Progenitor cell of endocrine pancreas (in vitro differentiated cells): Measurements from ENCODE around the gene ASTN1. TPM values are rescaled to one million over a fixed set of nuclear protein-coding genes. Genes with fewer than 3 reads are reported as not detected.
"Not testable (repeated sequence)": the region's sequence is repeated elsewhere in the genome, so short reads cannot be mapped to it uniquely, and the experiment has no call there.

Experiments used
- DNase-seq: peaks from one replicate; pipeline ENCODE4 v3.0.0; 2021; ENCODE audit warnings: low spot score; ENCODE audit not compliant: unreplicated experiment
- H3K27ac Mint-ChIP-seq: 2 replicates; pipeline ENCODE4 v1.8.0; 2021; ENCODE audit warnings: mild to moderate bottlenecking, moderate library complexity, mixed read lengths
- H3K27me3 Mint-ChIP-seq: 2 replicates; pipeline ENCODE4 v1.8.0; 2021; ENCODE audit warnings: mixed read lengths
- H3K36me3 Mint-ChIP-seq: 2 replicates; pipeline ENCODE4 v1.8.0; 2022; ENCODE audit warnings: mixed read lengths; ENCODE audit not compliant: insufficient read depth
- H3K4me1 Mint-ChIP-seq: 2 replicates; pipeline ENCODE4 v1.8.0; 2021; ENCODE audit warnings: low read depth, mixed read lengths
- H3K4me3 Mint-ChIP-seq: 2 replicates; pipeline ENCODE4 v1.8.0; 2021; ENCODE audit warnings: low read depth, mild to moderate bottlenecking, moderate library complexity, mixed read lengths
- H3K9me3 Mint-ChIP-seq: 2 replicates; pipeline ENCODE4 v1.8.0; 2021; ENCODE audit warnings: low read depth, mixed read lengths
- CTCF ChIP-seq: fragments of 200-600 bp; sonication (generic); IDR thresholded peaks from one replicate; pipeline ENCODE4 v1.5.0; 2021; ENCODE audit warnings: antibody characterized with exemption, mild to moderate bottlenecking; ENCODE audit not compliant: unreplicated experiment
- total RNA-seq: library from RNA; stranded (reverse); gene quantifications from 2 replicates; pipeline ENCODE4 v1.2.1, GENCODE V29; 2021

Gene ASTN1
- total RNA-seq, 1 donor from 2014 or later = 0.72 TPM

- Mint-ChIP-seq H3K4me3 (no peak overlapping the region), H3K36me3 (no peaks in the 10 kb centered on the region)
- DNase-seq = no peak
Measured at GRCh38 chr1:177077006-177077405, 87.5 kb downstream of the ASTN1 start.

GRCh38 chr1:177074811-177075210 lies 89.7 kb downstream of the ASTN1 start:
- H3K27me3 Mint-ChIP-seq, H3K9me3 Mint-ChIP-seq, H3K27ac Mint-ChIP-seq, DNase-seq, H3K4me3 Mint-ChIP-seq, H3K36me3 Mint-ChIP-seq: not testable (repeated sequence)
- peaks cover 15% of the 10 kb centered on the region for H3K4me1 Mint-ChIP-seq

More at GRCh38 chr1:177077006-177077405, 87.5 kb downstream of the ASTN1 start:
- TF ChIP-seq CTCF = no peak
- Mint-ChIP-seq H3K9me3 (no peaks in the 10 kb centered on the region), H3K27me3 (peaks cover 6% of the 10 kb centered on the region), H3K27ac (no peak overlapping the region), H3K4me1 (peaks cover 8% of the 10 kb centered on the region)

GRCh38 chr1:177069490-177069889 lies 95.0 kb downstream of the ASTN1 start:
- Mint-ChIP-seq H3K4me3 (no peak overlapping the region), H3K27ac (no peak overlapping the region)

GRCh38 chr1:177067752-177068410 lies 96.6 kb downstream of the ASTN1 start:
- Mint-ChIP-seq H3K36me3 (no peaks in the 10 kb centered on the region), H3K4me3 (no peak overlapping the region), H3K4me1 (peaks cover 15% of the 10 kb centered on the region), H3K27me3 (peaks cover 16% of the 10 kb centered on the region), H3K9me3 (no peaks in the 10 kb centered on the region), H3K27ac (no peak overlapping the region)
- no peak for TF ChIP-seq CTCF
- DNase-seq = no peak

More at GRCh38 chr1:177069490-177069889, 95.0 kb downstream of the ASTN1 start:
- H3K4me1 Mint-ChIP-seq = peaks cover 15% of the 10 kb centered on the region
- H3K9me3 Mint-ChIP-seq = no peaks in the 10 kb centered on the region
- DNase-seq = no peak
- H3K27me3 Mint-ChIP-seq = peaks cover 10% of the 10 kb centered on the region
- TF ChIP-seq CTCF = no peak
- H3K36me3 Mint-ChIP-seq = no peaks in the 10 kb centered on the region

- peaks cover 24% of the 10 kb centered on the region for H3K27me3 Mint-ChIP-seq
- no peak for DNase-seq
Measured at GRCh38 chr1:177065430-177065829, 99.1 kb downstream of the ASTN1 start.

More at GRCh38 chr1:177065430-177065829, 99.1 kb downstream of the ASTN1 start:
- peaks cover 1% of the 10 kb centered on the region for H3K4me1 Mint-ChIP-seq
- no peak for TF ChIP-seq CTCF
- no peak overlapping the region for H3K4me3 Mint-ChIP-seq
- H3K9me3 Mint-ChIP-seq = no peaks in the 10 kb centered on the region
- H3K27ac Mint-ChIP-seq = no peak overlapping the region
- no peaks in the 10 kb centered on the region for H3K36me3 Mint-ChIP-seq
